ENCODE data around the gene KIF1B.
"Not testable (repeated sequence)": the region's sequence is repeated elsewhere in the genome, so short reads cannot be mapped to it uniquely, and the experiment has no call there.

Gene KIF1B

DNA sequence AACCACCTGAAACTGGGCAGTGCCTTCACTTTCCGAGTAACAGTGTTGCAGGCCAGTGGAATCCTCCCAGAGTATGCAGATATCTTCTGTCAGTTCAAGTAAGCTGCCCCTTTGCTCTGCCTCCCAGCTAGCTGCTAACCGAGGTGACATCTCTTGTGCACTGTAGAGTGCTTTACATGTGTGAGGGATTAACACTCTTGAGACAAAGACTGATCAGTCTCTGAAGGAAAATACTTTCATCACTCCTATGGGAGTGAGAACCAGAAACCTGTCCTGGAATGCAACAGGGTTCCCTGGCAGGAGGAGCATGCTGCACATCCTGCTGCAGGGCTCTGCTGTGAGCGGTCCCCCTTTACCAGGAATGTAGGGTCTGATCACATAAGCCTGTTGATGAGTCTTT is 127.1 kb downstream of the KIF1B start:
- no peak for DNase-seq

DNA sequence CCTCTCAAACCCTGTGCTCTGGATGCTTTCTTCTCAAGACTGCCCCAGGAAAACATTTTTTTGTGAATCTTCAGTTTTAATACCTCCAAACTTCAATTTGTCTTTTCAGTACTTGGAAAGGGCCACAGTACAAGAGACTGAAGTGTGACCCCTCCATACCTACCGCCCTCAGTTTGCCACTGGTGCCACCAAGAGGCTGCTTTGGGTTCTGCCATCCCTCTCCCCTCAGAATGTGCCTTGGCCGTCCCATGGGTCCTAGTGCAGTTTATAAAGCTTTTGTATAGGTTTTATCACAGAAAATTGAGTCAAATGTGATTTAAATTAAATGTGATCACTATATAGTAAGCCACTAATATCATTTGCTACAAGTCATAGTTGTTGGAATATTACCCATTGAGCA is 127.7 kb downstream of the KIF1B start:
- DNase-seq = peak; percentile 38

DNA sequence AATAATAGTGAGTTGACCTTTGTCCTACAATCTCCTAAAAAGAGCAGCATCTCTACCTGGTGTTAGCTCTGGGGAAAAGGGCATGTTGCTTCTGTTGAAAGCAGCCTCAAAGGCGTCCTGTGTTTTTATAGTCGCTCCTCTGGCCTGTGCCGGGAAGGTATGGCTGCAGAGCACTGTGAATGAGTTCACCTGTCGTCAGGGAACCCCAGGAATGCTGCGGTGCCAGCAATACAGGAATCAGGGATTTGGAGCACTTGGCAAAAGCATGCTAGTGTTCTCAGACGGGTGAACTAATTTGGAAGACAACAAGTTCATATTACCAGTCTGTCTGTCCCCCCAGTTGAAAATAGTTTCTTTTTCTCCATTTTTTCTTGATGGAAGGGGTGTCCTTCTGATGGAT is 128.2 kb downstream of the KIF1B start:
- DNase-seq = no peak

DNA sequence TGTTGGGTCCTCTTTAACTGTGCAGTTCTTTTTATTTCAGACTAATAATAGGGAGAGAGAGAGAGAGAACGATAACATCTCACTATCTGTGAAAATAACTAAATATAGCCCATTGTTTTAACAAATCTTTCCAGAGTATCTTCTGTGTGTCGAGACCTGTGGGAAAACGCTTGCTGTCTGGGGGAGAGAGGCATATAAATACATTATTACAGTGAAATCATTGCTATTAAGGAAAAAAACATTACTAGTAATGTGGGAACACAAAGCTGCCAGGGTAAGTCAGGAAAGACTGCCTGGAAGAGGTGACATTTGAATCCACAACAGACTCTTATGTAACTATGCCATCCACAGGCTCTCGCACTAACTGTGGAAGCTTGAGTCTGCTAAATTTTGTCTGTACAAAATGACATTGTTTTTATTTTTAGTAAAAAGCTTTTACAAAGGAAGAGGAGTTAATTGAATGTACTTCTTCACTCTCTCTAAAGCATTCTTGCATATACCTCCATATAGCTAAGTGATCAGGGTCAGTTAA is 128.7 kb downstream of the KIF1B start:
- DNase-seq = no peak

DNA sequence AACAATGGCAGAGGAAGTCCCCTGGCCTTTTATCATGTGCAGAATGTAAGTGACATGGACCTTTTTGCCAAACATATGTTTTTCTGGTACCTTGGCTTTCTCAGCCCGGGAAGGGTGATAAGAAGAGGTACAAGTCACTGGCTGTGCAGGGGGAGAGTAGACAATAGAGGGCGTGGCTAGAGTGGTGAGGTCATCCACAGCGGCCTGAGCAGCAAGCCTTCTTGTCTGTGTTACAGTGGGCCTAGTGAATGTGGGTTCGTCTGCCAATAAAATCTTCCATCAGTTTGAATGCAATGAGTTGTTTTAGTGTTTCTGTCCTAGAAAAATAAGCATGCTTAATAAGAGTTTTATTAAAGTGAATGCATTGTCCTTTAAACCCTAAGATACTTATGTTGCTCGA is 129.4 kb downstream of the KIF1B start:
- DNase-seq = peak; percentile 49

DNA sequence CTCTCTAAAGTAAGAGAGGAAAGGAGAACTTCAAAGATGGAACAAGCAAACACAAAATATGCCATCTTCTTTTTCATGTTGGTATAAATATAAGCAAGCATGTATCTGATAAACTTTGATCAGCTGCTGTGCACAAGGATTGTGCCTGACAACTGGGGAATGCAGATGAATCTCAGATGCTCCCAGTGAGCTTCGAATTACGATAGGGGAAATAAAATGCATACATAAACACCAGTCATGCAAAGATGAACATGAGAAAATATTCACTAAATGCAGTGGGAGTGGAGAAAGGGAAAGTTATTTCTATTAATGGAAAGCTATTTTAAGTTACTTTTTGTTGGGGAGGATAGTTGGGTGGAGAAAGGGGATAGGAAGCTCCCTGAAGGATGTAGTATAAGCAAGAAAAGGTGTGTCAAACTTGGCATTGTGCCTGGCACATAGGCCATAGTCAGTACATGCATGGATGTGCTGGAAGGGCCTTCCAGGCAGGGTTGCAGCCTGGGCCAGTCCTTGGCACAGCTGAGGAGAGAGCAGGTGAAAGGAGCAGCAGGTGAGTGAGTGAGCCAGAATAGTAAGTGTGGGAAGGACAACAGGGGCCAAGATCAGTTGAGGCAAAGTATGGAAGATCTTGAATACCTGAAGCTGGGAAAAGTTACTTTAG is 130.7 kb downstream of the KIF1B start:
- DNase-seq = no peak

DNA sequence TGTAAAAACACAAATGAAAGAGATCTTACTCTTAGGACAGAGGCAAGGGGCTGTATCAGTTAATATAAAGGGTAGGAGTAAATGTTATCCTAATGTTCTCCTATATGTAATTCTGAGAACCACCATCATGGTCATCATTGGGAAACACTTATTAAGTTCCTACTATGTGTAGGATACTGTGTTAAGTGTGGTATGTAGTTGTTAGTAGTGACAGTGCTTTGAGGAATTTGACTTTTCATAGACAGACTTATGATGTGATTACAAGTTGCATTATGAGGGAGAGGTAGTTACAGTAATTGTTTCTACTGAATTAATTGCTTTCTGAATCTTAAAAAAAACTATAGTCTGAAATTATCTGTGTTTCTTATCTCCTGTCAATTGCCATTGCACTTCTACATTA is 136.7 kb downstream of the KIF1B start:
- no peak for DNase-seq

DNA sequence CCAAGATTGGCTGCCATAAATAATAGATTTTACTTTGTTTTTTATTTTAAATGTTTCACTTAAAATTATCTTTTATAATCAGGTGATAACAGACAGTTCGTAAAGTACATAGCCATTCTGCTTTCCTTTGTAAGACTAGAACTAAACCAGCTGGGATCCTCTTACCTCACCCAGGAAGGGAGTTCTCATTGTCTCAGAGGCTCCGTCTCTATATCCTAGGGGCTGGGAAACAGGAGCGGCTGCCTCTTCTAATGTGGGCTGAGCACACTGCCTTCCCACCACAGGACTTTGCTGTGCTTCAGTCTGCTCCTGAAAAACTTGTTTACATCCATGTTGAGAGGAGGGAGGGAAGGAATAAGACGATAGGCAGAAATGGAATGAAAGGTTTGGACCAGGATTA is 142.9 kb downstream of the KIF1B start:
- no peak for DNase-seq

DNA sequence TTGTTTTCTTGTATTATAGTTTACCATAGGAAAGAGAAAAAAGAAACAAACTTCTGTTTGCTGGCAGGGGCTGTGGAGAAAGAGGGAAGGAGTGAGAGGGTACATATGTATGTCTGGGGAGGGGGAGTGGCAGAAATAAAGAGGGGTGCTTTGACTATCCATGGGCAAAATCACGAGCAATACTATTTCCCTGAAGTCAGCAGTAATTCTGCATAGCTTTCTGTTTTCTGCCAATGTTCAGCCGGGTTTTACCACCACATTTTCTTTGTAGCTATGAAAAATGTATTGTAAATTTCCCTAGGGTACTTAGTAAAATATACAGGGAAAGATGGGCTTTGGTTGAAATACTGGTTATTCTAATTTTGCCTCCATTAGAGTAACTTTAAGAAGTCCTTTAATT is 143.3 kb downstream of the KIF1B start:
- DNase-seq = no peak

DNA sequence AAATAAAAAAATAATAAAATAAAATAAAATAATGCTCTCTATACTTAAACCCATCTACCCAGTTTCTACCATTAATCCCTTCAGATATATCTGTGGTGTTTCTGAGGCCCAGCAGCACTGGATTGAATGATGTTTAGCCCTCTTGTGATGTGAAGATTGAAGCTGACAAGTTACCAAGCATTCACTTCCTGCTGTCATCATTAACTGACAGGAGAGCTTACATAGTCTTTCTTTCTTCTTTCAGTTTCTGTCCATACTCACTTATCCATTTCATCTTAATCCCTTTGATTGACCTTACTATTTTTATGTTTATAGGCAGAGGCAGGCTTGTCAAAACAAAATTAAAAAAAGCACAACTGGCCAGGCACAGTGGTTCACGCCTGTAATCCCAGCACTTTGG is 149.7 kb downstream of the KIF1B start:
- DNase-seq = no peak

DNA sequence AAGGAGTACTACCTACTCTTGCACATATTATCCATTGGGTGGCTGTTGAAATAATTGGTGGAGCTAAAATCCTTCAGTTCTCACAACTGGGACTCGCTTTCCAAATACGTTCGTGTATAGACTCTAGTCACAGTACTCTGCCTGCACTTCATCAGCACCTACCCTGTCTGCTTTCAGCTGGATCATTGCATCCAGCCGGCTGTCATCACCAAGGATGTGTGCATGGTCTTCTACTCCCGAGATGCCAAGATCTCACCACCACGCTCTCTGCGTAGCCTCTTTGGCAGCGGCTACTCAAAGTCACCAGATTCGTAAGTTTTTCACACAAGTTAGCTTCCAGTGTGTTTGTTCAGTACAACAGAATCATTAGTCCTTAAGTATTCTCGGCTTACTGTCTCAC is 151.1 kb downstream of the KIF1B start:
- no peak for DNase-seq

DNA sequence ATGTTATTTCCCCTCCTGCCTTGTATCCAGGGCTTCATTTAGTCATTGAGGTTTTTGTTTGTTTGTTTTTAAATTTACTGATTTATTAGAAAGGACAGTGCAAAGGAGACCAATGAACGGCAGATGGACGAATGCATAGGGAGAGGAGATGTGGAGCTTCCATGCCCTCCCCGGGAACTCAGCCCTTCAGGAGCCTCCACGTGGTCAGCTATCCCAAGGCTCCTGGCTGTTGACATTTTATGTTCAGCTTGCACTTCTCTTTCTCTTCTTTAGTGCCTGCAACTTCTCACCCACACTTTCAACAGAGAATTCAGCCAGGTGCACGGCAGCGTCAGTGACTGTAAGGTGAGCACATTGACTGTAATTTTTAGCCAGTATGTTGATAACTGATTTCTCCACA is 157.8 kb downstream of the KIF1B start:
- no peak for DNase-seq

DNA sequence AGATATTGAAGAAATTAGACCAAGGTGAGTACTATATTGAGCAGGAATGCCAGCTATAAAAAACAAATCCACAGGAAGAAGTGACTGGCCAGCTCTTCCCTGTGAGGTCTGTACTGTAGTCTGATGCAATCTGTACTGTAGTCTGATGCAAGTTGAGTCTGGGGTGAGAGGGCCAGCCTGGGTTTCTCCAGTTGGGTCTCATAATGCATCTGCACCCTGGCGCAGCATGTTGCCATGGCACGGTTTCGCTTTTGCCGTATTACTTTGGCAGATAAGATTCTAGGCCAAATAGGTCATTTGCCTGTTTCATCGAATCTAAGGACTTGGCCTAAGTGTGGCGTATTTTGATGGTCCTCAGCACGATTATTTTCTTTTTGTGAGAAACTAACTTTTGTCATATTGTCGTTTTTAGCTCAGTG is 164.1 kb downstream of the KIF1B start:
- DNase-seq = no peak

DNA sequence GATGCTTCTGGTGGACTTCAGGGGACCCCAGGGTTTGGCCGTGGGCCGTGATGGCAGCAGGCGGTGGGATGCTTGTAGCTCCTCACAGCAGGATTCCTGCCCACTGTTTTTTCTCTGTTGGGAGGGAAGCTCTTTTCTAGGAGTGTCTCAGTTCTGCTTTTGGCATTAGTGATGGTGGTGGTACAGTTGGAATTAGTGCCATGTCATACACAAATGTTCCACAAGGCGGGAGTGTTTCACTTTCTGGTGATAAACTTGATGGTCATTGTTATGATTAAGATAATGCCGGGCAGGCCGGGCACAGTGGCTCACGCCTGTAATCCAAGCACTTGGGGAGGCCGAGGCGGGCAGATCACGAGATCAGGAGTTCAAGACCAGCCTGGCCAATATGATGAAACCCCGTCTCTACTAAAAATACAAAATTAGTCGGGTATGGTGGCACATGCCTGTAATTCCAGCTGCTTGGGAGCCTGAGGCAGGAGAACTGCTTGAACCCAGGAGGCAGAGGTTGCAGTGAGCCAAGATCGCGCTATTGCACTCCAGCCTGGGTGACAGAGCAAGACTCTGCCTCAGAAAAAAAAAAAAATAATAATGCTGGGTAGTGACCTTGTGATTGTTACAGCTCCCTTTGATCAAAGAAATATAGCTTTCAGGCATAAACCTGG is 167.1 kb downstream of the KIF1B start:
- DNase-seq = not testable (repeated sequence)

DNA sequence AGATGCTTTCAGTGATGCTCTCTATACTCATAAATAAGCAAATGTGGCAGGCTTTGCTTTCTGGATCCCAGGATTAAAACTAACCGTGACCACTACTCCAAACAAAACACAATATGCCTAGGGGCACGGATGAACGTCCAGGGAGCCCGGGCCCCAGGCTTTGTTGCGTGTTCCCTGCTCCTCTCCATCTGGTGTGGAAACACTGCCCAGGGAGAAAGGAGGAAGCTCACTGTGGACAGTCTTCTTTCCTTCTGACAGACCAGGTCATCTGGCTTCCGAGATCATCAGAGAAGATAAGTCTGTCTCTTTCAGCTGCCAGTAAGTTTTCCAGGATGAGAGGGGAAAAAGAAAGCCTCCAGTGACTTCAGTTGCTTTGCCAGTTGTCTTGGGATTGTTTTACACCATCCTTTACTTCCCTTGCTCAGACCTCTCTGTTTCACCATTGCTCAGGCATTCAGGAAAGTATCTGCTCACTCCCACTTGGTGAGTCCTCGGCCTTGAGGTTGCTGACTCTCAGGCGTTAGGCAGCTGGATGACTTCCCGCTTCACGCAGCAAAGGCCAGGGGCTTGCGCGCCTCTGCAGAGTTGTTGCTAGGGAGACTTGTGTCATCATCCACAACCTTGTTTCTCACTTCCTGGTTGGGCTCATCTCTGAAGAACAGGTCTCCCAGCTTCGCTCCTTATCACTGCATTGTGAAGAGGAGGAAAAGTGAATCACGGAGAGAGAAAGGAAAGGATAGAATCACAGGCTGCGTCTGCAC is 167.9 kb downstream of the KIF1B start:
- DNase-seq = peak; percentile 52

DNA sequence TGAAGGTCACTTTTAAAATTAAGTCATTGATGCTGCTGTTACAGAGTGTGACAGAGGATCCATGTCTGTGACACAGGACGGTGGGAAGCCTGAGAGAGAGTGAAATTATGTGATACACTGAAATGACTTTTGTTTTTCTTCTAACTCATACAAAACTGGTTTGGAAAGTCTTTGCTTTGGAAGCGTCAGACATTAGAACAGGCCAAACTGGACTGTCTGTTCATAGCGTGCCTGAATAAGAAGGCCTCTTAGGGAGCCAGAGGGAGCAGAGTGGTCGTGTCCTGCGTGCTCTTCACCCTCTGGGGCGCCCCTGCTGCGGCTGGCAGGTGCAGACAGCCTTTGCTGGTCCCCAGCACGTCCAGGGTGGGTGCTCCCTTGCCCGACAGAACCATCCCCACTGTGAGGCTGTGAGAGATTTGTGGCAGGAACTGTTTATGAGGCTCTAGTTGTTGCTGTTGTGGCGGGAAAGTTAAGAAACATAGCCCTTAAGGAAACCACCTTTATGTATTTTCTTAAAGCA is 168.8 kb downstream of the KIF1B start:
- no peak for DNase-seq

DNA sequence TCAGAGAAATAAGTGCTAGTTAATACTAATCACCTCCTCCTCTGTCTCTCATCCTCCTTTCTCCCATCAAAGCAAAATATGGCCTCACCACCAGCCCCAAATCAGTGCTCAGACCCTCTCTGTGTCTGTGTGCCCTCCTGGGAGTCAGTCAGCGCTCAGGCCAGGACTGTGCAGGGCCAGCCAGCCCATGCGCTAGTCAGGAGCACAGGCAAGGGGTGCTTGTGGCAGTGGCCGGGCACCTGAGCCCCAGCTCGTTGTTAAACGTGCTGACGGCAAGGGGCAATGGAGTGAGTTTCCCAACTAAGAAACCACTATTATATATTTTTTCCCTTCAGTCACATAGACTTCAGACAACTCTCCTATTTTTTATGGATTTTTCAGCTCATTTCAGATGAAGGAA is 169.3 kb downstream of the KIF1B start:
- DNase-seq = no peak

DNA sequence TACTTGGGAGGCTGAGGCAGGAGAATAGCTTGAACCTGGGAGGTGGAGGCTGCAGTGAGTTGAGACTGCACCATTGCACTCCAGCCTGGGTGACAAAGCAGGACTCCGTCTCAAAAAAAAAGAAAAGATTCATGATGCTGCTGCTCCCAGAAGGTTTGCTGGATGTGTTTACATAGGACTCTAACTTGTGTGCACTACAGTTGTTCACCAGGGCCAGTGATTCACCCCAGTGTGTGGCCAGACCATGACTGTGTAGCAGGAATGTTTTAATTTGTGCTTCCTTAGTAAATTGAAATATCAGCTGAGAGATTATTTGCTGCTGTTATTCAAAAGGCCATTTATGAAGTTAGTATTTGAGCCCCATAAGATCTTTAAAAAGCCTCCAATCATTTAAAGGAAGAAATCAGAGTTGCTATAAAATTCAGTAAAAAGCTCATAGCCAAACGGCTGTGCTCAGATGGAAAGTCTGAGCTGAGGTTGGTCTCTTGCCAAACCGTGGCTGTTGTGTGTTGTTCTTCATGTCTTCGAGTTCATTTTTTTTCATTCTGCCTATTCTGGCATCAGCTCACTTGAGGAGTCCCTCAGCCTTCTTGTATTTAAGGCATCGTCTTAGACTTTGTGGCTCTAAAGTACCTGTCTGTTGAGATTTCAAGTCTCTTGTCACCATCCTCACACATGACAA is 170.4 kb downstream of the KIF1B start:
- DNase-seq = no peak

DNA sequence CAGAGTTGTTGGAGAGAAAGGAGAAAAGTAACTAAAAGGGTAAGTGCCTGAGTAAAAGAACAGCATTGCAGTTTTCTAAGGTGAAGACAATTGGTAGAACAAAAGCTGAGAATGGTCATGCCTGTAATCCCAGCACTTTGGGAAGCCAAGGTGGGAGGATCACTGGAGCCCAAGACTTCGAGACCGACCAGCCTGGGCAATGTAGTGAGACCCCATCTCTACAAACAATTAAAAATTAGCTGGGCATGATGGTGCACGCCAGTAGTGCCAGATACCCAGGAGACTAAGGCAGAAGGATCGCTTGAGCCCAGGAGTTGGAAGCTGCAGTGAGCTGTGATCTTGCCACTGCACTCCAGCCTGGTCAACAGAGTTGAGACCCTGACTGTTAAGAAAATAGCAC is 173.3 kb downstream of the KIF1B start:
- no peak for DNase-seq

DNA sequence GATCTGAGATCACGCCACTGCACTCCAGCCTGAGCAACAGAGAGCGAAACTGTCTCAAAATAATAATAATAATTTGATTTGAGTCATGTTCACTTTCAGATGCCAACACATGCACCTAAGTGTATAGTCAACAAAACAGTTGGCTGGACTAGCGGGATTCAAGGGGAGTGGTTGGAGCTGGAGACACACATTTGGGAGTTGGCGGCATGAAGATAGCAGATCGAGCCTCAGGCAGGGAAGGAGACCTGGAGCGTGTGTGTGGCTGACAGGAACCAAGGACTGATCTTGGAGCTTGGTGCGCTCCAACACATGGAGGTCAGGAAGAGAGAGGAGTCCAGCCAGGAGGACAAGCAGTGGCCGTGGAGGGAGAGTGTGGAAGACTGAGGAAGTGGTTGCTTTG is 173.8 kb downstream of the KIF1B start:
- DNase-seq = no peak

DNA sequence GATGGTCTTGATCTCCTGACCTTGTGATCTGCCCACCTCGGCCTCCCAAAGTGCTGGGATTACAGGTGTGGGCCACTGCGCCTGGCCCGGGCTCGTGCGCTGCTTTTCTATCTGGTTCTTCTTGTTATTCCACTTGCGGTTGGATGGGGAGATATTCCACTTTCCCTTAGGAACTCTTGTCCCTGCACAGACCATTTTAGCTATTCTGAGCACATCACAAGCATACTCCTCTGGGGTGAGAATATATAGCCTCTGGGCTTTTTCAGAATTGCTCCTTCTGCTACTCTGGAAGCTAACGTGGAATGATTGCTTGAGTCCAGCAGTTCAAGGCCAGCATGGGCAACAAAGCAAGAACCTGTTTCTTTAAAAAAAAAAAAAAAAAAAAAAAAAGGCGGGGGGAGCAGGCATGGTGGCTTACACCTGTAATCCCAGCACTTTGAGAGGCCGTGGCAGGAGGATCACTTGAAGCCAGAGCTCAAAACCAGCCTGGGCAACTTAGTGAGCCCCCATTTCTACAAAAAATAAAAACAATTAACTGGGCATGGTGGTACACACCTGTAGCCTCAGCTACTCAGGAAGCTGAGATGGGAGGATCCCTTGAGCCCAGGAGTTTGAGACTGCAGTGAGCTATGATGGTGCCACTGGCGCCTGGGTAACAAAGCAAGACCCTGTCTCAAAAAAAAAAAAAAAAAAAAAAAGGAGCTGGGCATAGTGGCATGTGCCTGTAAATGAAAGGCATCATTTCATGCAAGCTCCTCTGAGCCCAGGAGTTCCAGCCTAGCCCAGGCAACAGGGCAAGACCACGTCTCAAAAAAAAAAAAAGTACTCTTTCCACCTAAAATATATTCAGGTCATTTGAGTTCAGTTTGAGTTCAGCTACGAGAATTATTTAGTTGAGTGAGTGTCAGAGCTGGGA is 176.6 kb downstream of the KIF1B start:
- no peak for DNase-seq

Data from left hindlimb (tissue), 1 donor.